Activated CD8-positive, alpha-beta memory T cell treated with anti-CD3 and anti-CD28 coated beads, Interleukin-2, amount 10 ng/mL, durations not matched to agents 7 days and 5 days (primary cell): ENCODE results near the gene INPP4A. TPM values are rescaled to one million over a fixed set of nuclear protein-coding genes. Genes with fewer than 3 reads are reported as not detected.
A peak's percentile ranks its signal among the peaks of the same experiment; 100 is the strongest.
"Not testable (repeated sequence)": the region's sequence is repeated elsewhere in the genome, so short reads cannot be mapped to it uniquely, and the experiment has no call there.

Experiments
- ATAC-seq: fragments of 150-1000 bp; cut with Tn5 transposase; one replicate; pipeline ENCODE4 v1.10.0; 2021; ENCODE audit warnings: moderate library complexity
- CTCF ChIA-PET: fragments of 350-600 bp; sonication (Branson Sonifier 250); formaldehyde crosslinking; loops from one replicate; lab custom pipeline; 2021; ENCODE audit warnings: antibody characterized with exemption; lab: Charles Lee
- DNase-seq: peaks from one replicate; pipeline ENCODE4 v3.0.0-alpha.2; 2020
- H3K27ac Mint-ChIP-seq: one replicate; pipeline ENCODE4 v1.8.0; 2021; ENCODE audit warnings: mild to moderate bottlenecking, mixed read lengths
- H3K27me3 Mint-ChIP-seq: one replicate; pipeline ENCODE4 v1.8.0; 2021; ENCODE audit warnings: mixed read lengths
- H3K36me3 Mint-ChIP-seq: one replicate; pipeline ENCODE4 v1.8.0; 2021; ENCODE audit warnings: mild to moderate bottlenecking, mixed read lengths
- H3K4me1 Mint-ChIP-seq: one replicate; pipeline ENCODE4 v1.8.0; 2021; ENCODE audit warnings: mixed read lengths
- H3K4me3 Mint-ChIP-seq: one replicate; pipeline ENCODE4 v1.8.0; 2021; ENCODE audit warnings: mild to moderate bottlenecking, moderate library complexity, mixed read lengths
- H3K9me3 Mint-ChIP-seq: one replicate; pipeline ENCODE4 v1.8.0; 2022; ENCODE audit warnings: low read depth, mixed read lengths
- total RNA-seq, 2 experiments: library from RNA; stranded (reverse); gene quantifications; one replicate each; pipeline ENCODE4 v1.2.3, GENCODE V29; 2021

Gene INPP4A
- total RNA-seq, 2 experiments from 2014 or later: 144 to 229 TPM

- Mint-ChIP-seq H3K36me3 (peaks cover 11% of the 10 kb centered on the region), H3K27me3 (no peaks in the 10 kb centered on the region), H3K9me3 (peaks cover 9% of the 10 kb centered on the region), H3K4me1 (peaks cover 20% of the 10 kb centered on the region), H3K27ac (no peak overlapping the region), H3K4me3 (no peak overlapping the region)
- no peak for DNase-seq
- CTCF ChIA-PET: interaction anchor here (1.0 to 1.3 kb wide), 2 partner anchors 10 to 67 kb away, joined by 3 read pairs; no protein-coding TSS in a partner anchor
- ATAC-seq: no peak
Measured at GRCh38 chr2:98416383-98417159, 28.1 kb upstream of the INPP4A start.

GRCh38 chr2:98419544-98419943 is 25.1 kb upstream of the INPP4A start:
- no peaks in the 10 kb centered on the region for H3K27me3 Mint-ChIP-seq
- CTCF ChIA-PET: no interaction called here

GRCh38 chr2:98419977-98420725 is 24.5 kb upstream of the INPP4A start:
- ATAC-seq (no peak), DNase-seq (no peak)
- Mint-ChIP-seq H3K4me1 (peaks cover 10% of the 10 kb centered on the region), H3K4me3 (no peak overlapping the region), H3K27me3 (no peaks in the 10 kb centered on the region), H3K9me3 (peaks cover 18% of the 10 kb centered on the region), H3K27ac (no peak overlapping the region), H3K36me3 (peaks cover 20% of the 10 kb centered on the region)
- CTCF ChIA-PET: interaction anchor here (0.7 kb wide), 1 partner anchor 41 kb away, joined by 3 read pairs; no protein-coding TSS in a partner anchor

More at GRCh38 chr2:98419544-98419943, 25.1 kb upstream of the INPP4A start:
- peaks cover 22% of the 10 kb centered on the region for H3K36me3 Mint-ChIP-seq
- no peak overlapping the region for H3K4me3 Mint-ChIP-seq
- H3K9me3 Mint-ChIP-seq: peaks cover 19% of the 10 kb centered on the region
- H3K27ac Mint-ChIP-seq: no peak overlapping the region
- DNase-seq (no peak), ATAC-seq (no peak)
- H3K4me1 Mint-ChIP-seq: peaks cover 10% of the 10 kb centered on the region

GRCh38 chr2:98422449-98422848 is 22.2 kb upstream of the INPP4A start:
- Mint-ChIP-seq H3K27ac (no peak overlapping the region), H3K27me3 (peaks cover 8% of the 10 kb centered on the region), H3K9me3 (peaks cover 18% of the 10 kb centered on the region), H3K4me1 (no peaks in the 10 kb centered on the region), H3K36me3 (peaks cover 20% of the 10 kb centered on the region), H3K4me3 (no peak overlapping the region)
- ATAC-seq (no peak), DNase-seq (no peak)
- CTCF ChIA-PET: no interaction called here

GRCh38 chr2:98426771-98427170 is 17.9 kb upstream of the INPP4A start:
- Mint-ChIP-seq H3K9me3 (peaks cover 15% of the 10 kb centered on the region), H3K4me1 (no peaks in the 10 kb centered on the region), H3K4me3 (no peak overlapping the region), H3K36me3 (peaks cover 23% of the 10 kb centered on the region), H3K27me3 (peaks cover 8% of the 10 kb centered on the region), H3K27ac (no peak overlapping the region)
- ATAC-seq: no peak
- CTCF ChIA-PET: interaction anchor here (1.4 to 1.7 kb wide), 3 partner anchors 10 to 15 kb away, joined by 3 to 6 read pairs (median 5); no protein-coding TSS in a partner anchor
- DNase-seq: no peak

- Mint-ChIP-seq H3K4me3 (no peak overlapping the region), H3K27ac (no peak overlapping the region), H3K9me3 (peaks cover 16% of the 10 kb centered on the region), H3K4me1 (peaks cover 5% of the 10 kb centered on the region), H3K27me3 (no peaks in the 10 kb centered on the region), H3K36me3 (peaks cover 34% of the 10 kb centered on the region)
- DNase-seq: no peak
- CTCF ChIA-PET: no interaction called here
- ATAC-seq: no peak
Measured at GRCh38 chr2:98432145-98432544, 12.5 kb upstream of the INPP4A start.

- DNase-seq (no peak), ATAC-seq (no peak)
- peaks cover 16% of the 10 kb centered on the region for H3K9me3 Mint-ChIP-seq
- H3K4me3 Mint-ChIP-seq: no peak overlapping the region
- peaks cover 17% of the 10 kb centered on the region for H3K4me1 Mint-ChIP-seq
- CTCF ChIA-PET: no interaction called here
- H3K27me3 Mint-ChIP-seq: no peaks in the 10 kb centered on the region
- H3K27ac Mint-ChIP-seq: no peak overlapping the region
- peaks cover 34% of the 10 kb centered on the region for H3K36me3 Mint-ChIP-seq
Measured at GRCh38 chr2:98433363-98433964, 11.2 kb upstream of the INPP4A start.

GRCh38 chr2:98434492-98434891 is 10.2 kb upstream of the INPP4A start:
- peaks cover 27% of the 10 kb centered on the region for H3K4me1 Mint-ChIP-seq
- CTCF ChIA-PET: no interaction called here
- no peak for DNase-seq

GRCh38 chr2:98435670-98436069 is 9.0 kb upstream of the INPP4A start:
- DNase-seq, ATAC-seq, H3K27me3 Mint-ChIP-seq, CTCF ChIA-PET, H3K27ac Mint-ChIP-seq, H3K4me3 Mint-ChIP-seq: not testable (repeated sequence)
- Mint-ChIP-seq H3K36me3 (peaks cover 49% of the 10 kb centered on the region), H3K9me3 (peaks cover 21% of the 10 kb centered on the region), H3K4me1 (peaks cover 37% of the 10 kb centered on the region)

More at GRCh38 chr2:98434492-98434891, 10.2 kb upstream of the INPP4A start:
- Mint-ChIP-seq H3K27ac (no peak overlapping the region), H3K27me3 (no peaks in the 10 kb centered on the region), H3K4me3 (no peak overlapping the region), H3K9me3 (peaks cover 20% of the 10 kb centered on the region), H3K36me3 (peaks cover 41% of the 10 kb centered on the region)
- ATAC-seq: no peak

GRCh38 chr2:98436734-98437133 is 7.9 kb upstream of the INPP4A start:
- DNase-seq (no peak), ATAC-seq (no peak)
- Mint-ChIP-seq H3K36me3 (peaks cover 48% of the 10 kb centered on the region), H3K4me1 (peaks cover 39% of the 10 kb centered on the region), H3K9me3 (peaks cover 19% of the 10 kb centered on the region), H3K27me3 (no peaks in the 10 kb centered on the region), H3K27ac (peak overlapping the region; percentile 4), H3K4me3 (no peak overlapping the region)
- CTCF ChIA-PET: no interaction called here

- ATAC-seq (peak; percentile 96), DNase-seq (no peak)
- CTCF ChIA-PET: interaction anchor here (0.7 to 0.8 kb wide), 3 partner anchors 8 to 71 kb away, joined by 3 read pairs; no protein-coding TSS in a partner anchor
- Mint-ChIP-seq H3K36me3 (peaks cover 36% of the 10 kb centered on the region), H3K9me3 (peaks cover 11% of the 10 kb centered on the region), H3K27ac (peak overlapping the region; percentile 98), H3K27me3 (no peaks in the 10 kb centered on the region), H3K4me1 (peaks cover 39% of the 10 kb centered on the region), H3K4me3 (peak overlapping the region; percentile 69)
Measured at GRCh38 chr2:98438190-98439133, 6.2 kb upstream of the INPP4A start.

GRCh38 chr2:98441706-98442450 is 2.8 kb upstream of the INPP4A start:
- Mint-ChIP-seq H3K27ac (no peak overlapping the region), H3K4me3 (no peak overlapping the region), H3K9me3 (peaks cover 7% of the 10 kb centered on the region), H3K27me3 (no peaks in the 10 kb centered on the region), H3K36me3 (peaks cover 40% of the 10 kb centered on the region), H3K4me1 (peaks cover 47% of the 10 kb centered on the region)
- CTCF ChIA-PET: interaction anchor here (0.9 to 1.4 kb wide), 5 partner anchors 11 to 29 kb away, joined by 3 to 7 read pairs (median 4); no protein-coding TSS in a partner anchor
- ATAC-seq (no peak), DNase-seq (no peak)
